CD4-positive, CD25-positive, alpha-beta regulatory T cell (primary cell): ENCODE measurements around the gene BCORL1. TPM values are rescaled to one million over a fixed set of nuclear protein-coding genes. Genes with fewer than 3 reads are reported as not detected.
A peak's percentile ranks its signal among the peaks of the same experiment; 100 is the strongest.

Experiments used
- ATAC-seq, 2 donors: fragments of 150-1000 bp; cut with Tn5 transposase; one replicate each; pipeline ENCODE4 v1.10.0; 2021; ENCODE audit warnings: low read depth in 2 of 2, moderate number of reproducible peaks in 2 of 2, moderate library complexity in 1 of 2
- DNase-seq, 3 donors: peaks; one replicate each; pipeline versions ENCODE4 v3.0.0 to v3.0.0-alpha.2; 2012 to 2022; ENCODE audit warnings: mixed read lengths in 1 of 3
- H3K27ac ChIP-seq: one replicate; pipeline ENCODE4 v1.7.0; 2013; ENCODE audit warnings: mild to moderate bottlenecking, low read length; ENCODE audit not compliant: insufficient read depth, poor library complexity, severe bottlenecking
- H3K27me3 ChIP-seq: one replicate; pipeline ENCODE4 v1.7.0; 2013; ENCODE audit warnings: low read length; ENCODE audit not compliant: control insufficient read depth, insufficient read depth
- H3K36me3 ChIP-seq: one replicate; pipeline ENCODE4 v1.7.0; 2013; ENCODE audit warnings: mild to moderate bottlenecking, low read length, moderate library complexity; ENCODE audit not compliant: control insufficient read depth, insufficient read depth
- H3K4me1 ChIP-seq: 2 replicates; pipeline ENCODE4 v1.7.0; 2013; ENCODE audit warnings: mild to moderate bottlenecking, low read length; ENCODE audit not compliant: insufficient read depth, control insufficient read depth, poor library complexity, severe bottlenecking
- H3K4me3 ChIP-seq: one replicate; pipeline ENCODE4 v1.7.0; 2013; ENCODE audit warnings: low read depth, mild to moderate bottlenecking, low read length, moderate library complexity
- H3K9me3 ChIP-seq, 2 experiments: 1 replicate in 1 of 2; 2 replicates in 1 of 2; pipeline ENCODE4 v1.7.0; 2013; ENCODE audit warnings: low read length in 2 of 2, mild to moderate bottlenecking in 1 of 2, moderate library complexity in 1 of 2; ENCODE audit not compliant: control insufficient read depth in 2 of 2
- H3K27ac Mint-ChIP-seq, 3 donors: one replicate each; pipeline ENCODE4 v1.8.0; 2020 to 2022; ENCODE audit warnings: mild to moderate bottlenecking in 3 of 3, mixed read lengths in 3 of 3, moderate library complexity in 2 of 3
- H3K27me3 Mint-ChIP-seq: one replicate; pipeline ENCODE4 v1.8.0; 2022; ENCODE audit warnings: mild to moderate bottlenecking, mixed read lengths
- H3K36me3 Mint-ChIP-seq: one replicate; pipeline ENCODE4 v1.8.0; 2020; ENCODE audit warnings: mixed read lengths
- H3K4me1 Mint-ChIP-seq, 4 donors: one replicate each; pipeline ENCODE4 v1.8.0; 2020 to 2022; ENCODE audit warnings: mixed read lengths in 4 of 4, mild to moderate bottlenecking in 1 of 4
- H3K4me3 Mint-ChIP-seq, 4 donors: one replicate each; pipeline ENCODE4 v1.8.0; 2020 to 2022; ENCODE audit warnings: mild to moderate bottlenecking in 4 of 4, mixed read lengths in 4 of 4, moderate library complexity in 3 of 4
- H3K9me3 Mint-ChIP-seq, 7 donors: one replicate each; pipeline ENCODE4 v1.8.0; 2020 to 2022; ENCODE audit warnings: mixed read lengths in 7 of 7, mild to moderate bottlenecking in 3 of 7, moderate library complexity in 2 of 7
- polyA plus RNA-seq, 4 donors: library from polyadenylated mRNA; unstranded; fragments of 300-500 nt; fragmentation: Illumina TruSeq; gene quantifications; one replicate each; pipeline ENCODE4 v1.2.3, GENCODE V29; 2021
- total RNA-seq: library from RNA; stranded (reverse); gene quantifications from one replicate; pipeline ENCODE4 v1.2.3, GENCODE V29; 2022

The BCORL1 gene
- total and polyA plus RNA-seq, 5 donors from 2014 or later = 0.13 to 5.5 (median 1.6) TPM

GRCh38 chrX:129998021-129998420 lies 15.6 kb downstream of the BCORL1 start:
- no peaks in the 10 kb centered on the region for H3K9me3 ChIP-seq
- DNase-seq = no peak
- H3K4me3 ChIP-seq = no peak overlapping the region
- no peaks in the 10 kb centered on the region for H3K36me3 Mint-ChIP-seq
- peaks cover 0 to 6% (median 3%) of the 10 kb centered on the region in 4 donors for H3K4me1 Mint-ChIP-seq
- ATAC-seq = no peak
- no peaks in the 10 kb centered on the region for H3K36me3 ChIP-seq
- peaks cover 0 to 2% (median 0%) of the 10 kb centered on the region in 7 donors for H3K9me3 Mint-ChIP-seq
- no peak overlapping the region for H3K27ac Mint-ChIP-seq
- H3K4me3 Mint-ChIP-seq = no peak overlapping the region
- H3K4me1 ChIP-seq = no peaks in the 10 kb centered on the region
- no peaks in the 10 kb centered on the region for H3K27me3 Mint-ChIP-seq
- no peaks in the 10 kb centered on the region for H3K27me3 ChIP-seq
- no peak overlapping the region for H3K27ac ChIP-seq

- Mint-ChIP-seq H3K27ac (peak overlapping the region in 1 of 3 donors; percentile 24), H3K9me3 (peaks cover 0 to 4% (median 0%) of the 10 kb centered on the region in 7 donors), H3K4me3 (no peak overlapping the region), H3K27me3 (no peaks in the 10 kb centered on the region), H3K36me3 (peaks cover 8% of the 10 kb centered on the region), H3K4me1 (peaks cover 0 to 5% (median 3%) of the 10 kb centered on the region in 4 donors)
- Histone ChIP-seq H3K27ac (no peak overlapping the region), H3K4me1 (no peaks in the 10 kb centered on the region), H3K27me3 (no peaks in the 10 kb centered on the region), H3K9me3 (no peaks in the 10 kb centered on the region), H3K36me3 (no peaks in the 10 kb centered on the region), H3K4me3 (no peak overlapping the region)
- DNase-seq = no peak
- ATAC-seq = no peak
Measured at GRCh38 chrX:130001893-130002292, 19.5 kb downstream of the BCORL1 start.

- no peak overlapping the region for H3K27ac ChIP-seq
- H3K4me1 Mint-ChIP-seq = peaks cover 0 to 4% (median 1%) of the 10 kb centered on the region in 4 donors
- H3K27me3 Mint-ChIP-seq = no peaks in the 10 kb centered on the region
- no peaks in the 10 kb centered on the region for H3K36me3 ChIP-seq
- peak overlapping the region in 1 of 3 donors; percentile 55 for H3K27ac Mint-ChIP-seq
- ATAC-seq (no peak), DNase-seq (no peak)
- no peak overlapping the region for H3K4me3 ChIP-seq
- peaks cover 11% of the 10 kb centered on the region for H3K36me3 Mint-ChIP-seq
- no peaks in the 10 kb centered on the region for H3K27me3 ChIP-seq
- H3K9me3 Mint-ChIP-seq = peaks cover 0 to 4% (median 0%) of the 10 kb centered on the region in 7 donors
- no peak overlapping the region for H3K4me3 Mint-ChIP-seq
- no peaks in the 10 kb centered on the region for H3K9me3 ChIP-seq
- H3K4me1 ChIP-seq = no peaks in the 10 kb centered on the region
Measured at GRCh38 chrX:130002541-130002940, 20.1 kb downstream of the BCORL1 start.

GRCh38 chrX:130005089-130005807 lies 22.8 kb downstream of the BCORL1 start:
- Histone ChIP-seq H3K27me3 (no peaks in the 10 kb centered on the region), H3K9me3 (no peaks in the 10 kb centered on the region), H3K27ac (no peak overlapping the region), H3K4me1 (no peaks in the 10 kb centered on the region), H3K4me3 (no peak overlapping the region), H3K36me3 (no peaks in the 10 kb centered on the region)
- peaks cover 0 to 2% (median 0%) of the 10 kb centered on the region in 7 donors for H3K9me3 Mint-ChIP-seq
- DNase-seq (no peak), ATAC-seq (no peak)
- H3K36me3 Mint-ChIP-seq = peaks cover 11% of the 10 kb centered on the region
- H3K4me3 Mint-ChIP-seq = no peak overlapping the region
- H3K27ac Mint-ChIP-seq = no peak overlapping the region
- no peaks in the 10 kb centered on the region for H3K27me3 Mint-ChIP-seq
- H3K4me1 Mint-ChIP-seq = peaks cover 0 to 4% (median 1%) of the 10 kb centered on the region in 4 donors

- Histone ChIP-seq H3K27ac (no peak overlapping the region), H3K4me1 (no peaks in the 10 kb centered on the region), H3K27me3 (no peaks in the 10 kb centered on the region), H3K9me3 (no peaks in the 10 kb centered on the region), H3K36me3 (peaks cover 2% of the 10 kb centered on the region), H3K4me3 (no peak overlapping the region)
- no peaks in the 10 kb centered on the region for H3K27me3 Mint-ChIP-seq
- no peak for DNase-seq
- peaks cover 16% of the 10 kb centered on the region for H3K36me3 Mint-ChIP-seq
- peaks cover 0 to 1% (median 0%) of the 10 kb centered on the region in 7 donors for H3K9me3 Mint-ChIP-seq
- no peaks in the 10 kb centered on the region for H3K4me1 Mint-ChIP-seq
- H3K27ac Mint-ChIP-seq = no peak overlapping the region
- no peak overlapping the region for H3K4me3 Mint-ChIP-seq
- no peak for ATAC-seq
Measured at GRCh38 chrX:130009658-130010223, 27.3 kb downstream of the BCORL1 start.

GRCh38 chrX:130012683-130013082 lies 30.2 kb downstream of the BCORL1 start:
- Histone ChIP-seq H3K4me3 (no peak overlapping the region), H3K27me3 (no peaks in the 10 kb centered on the region), H3K4me1 (no peaks in the 10 kb centered on the region), H3K36me3 (peaks cover 2% of the 10 kb centered on the region), H3K9me3 (no peaks in the 10 kb centered on the region), H3K27ac (no peak overlapping the region)
- DNase-seq (no peak), ATAC-seq (no peak)
- Mint-ChIP-seq H3K27me3 (no peaks in the 10 kb centered on the region), H3K36me3 (peaks cover 6% of the 10 kb centered on the region), H3K4me3 (no peak overlapping the region), H3K9me3 (no peaks in the 10 kb centered on the region), H3K27ac (no peak overlapping the region), H3K4me1 (peaks cover 0 to 2% (median 0%) of the 10 kb centered on the region in 4 donors)

- Histone ChIP-seq H3K4me1 (no peaks in the 10 kb centered on the region), H3K36me3 (peaks cover 2% of the 10 kb centered on the region), H3K9me3 (no peaks in the 10 kb centered on the region), H3K4me3 (no peak overlapping the region), H3K27me3 (no peaks in the 10 kb centered on the region), H3K27ac (no peak overlapping the region)
- no peak overlapping the region for H3K4me3 Mint-ChIP-seq
- H3K9me3 Mint-ChIP-seq = no peaks in the 10 kb centered on the region
- ATAC-seq (no peak), DNase-seq (no peak)
- H3K27me3 Mint-ChIP-seq = no peaks in the 10 kb centered on the region
- no peak overlapping the region for H3K27ac Mint-ChIP-seq
- peaks cover 0 to 2% (median 0%) of the 10 kb centered on the region in 4 donors for H3K4me1 Mint-ChIP-seq
- H3K36me3 Mint-ChIP-seq = peaks cover 6% of the 10 kb centered on the region
Measured at GRCh38 chrX:130013661-130014060, 31.2 kb downstream of the BCORL1 start.

- H3K9me3 Mint-ChIP-seq = no peaks in the 10 kb centered on the region
- Histone ChIP-seq H3K4me1 (no peaks in the 10 kb centered on the region), H3K36me3 (peaks cover 2% of the 10 kb centered on the region), H3K27me3 (no peaks in the 10 kb centered on the region), H3K4me3 (no peak overlapping the region), H3K9me3 (no peaks in the 10 kb centered on the region), H3K27ac (no peak overlapping the region)
- peaks cover 0 to 2% (median 0%) of the 10 kb centered on the region in 4 donors for H3K4me1 Mint-ChIP-seq
- H3K4me3 Mint-ChIP-seq = peak overlapping the region in 1 of 4 donors; percentile 58
- H3K36me3 Mint-ChIP-seq = peaks cover 6% of the 10 kb centered on the region
- H3K27ac Mint-ChIP-seq = peak overlapping the region in 1 of 3 donors; percentile 31
- no peaks in the 10 kb centered on the region for H3K27me3 Mint-ChIP-seq
- DNase-seq = no peak
- ATAC-seq = no peak
Measured at GRCh38 chrX:130014356-130014755, 31.9 kb downstream of the BCORL1 start.
